ENCODE results near the gene ADGB. TPM values are rescaled to one million over a fixed set of nuclear protein-coding genes. Genes with fewer than 3 reads are reported as not detected.

ADGB gene
- polyA plus RNA-seq, 2 of the 4 experiments (the other 2 are of a cell fraction) = not detected

DNA sequence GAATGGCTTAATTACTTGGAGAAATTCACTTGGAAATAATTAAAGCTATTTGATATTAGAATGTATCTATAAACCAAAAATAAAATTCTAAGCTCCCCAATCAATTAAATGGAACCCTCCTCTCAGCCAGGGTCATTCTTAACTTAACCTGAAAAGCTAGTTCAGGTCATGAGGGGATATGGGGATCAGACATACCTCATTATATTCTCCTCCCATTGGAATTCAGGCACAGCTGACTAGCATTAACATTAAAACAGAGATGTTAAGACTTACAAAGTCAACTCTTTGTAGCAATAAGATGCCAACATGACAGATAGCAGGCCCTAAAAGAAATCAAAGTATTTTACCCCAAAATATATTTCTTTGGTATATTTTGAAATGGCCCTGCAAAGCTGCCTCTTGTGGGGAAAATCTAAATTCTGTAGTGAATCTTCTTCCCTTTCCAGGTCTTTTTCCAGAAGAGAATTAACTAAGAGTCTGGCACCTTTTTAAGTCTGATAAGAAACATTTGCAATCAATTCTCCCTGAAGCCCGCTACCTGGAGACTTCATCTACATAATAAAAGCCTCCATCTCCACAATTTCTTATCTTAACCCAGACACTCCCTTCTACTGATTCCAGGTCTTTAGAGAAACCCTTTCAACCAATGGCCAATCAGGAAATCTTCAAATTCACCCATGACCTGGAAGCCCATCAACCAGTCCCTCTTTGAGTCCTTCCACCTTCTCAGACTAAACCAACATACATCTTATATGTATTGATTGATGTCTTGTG is 231.2 kb downstream of the ADGB start:
- Histone ChIP-seq H3K4me2 (no peak overlapping the region), H3K9me3 (no peaks in the 10 kb centered on the region), H3K4me1 (no peaks in the 10 kb centered on the region), H3K27ac (no peak overlapping the region), H3K4me3 (no peak overlapping the region)
- POLR2A ChIA-PET = no interaction called here
- 80% methylated on average over 1 of the region's 1 CpG for WGBS (ENCODE audit: missing lambda C conversion rate)
- ATAC-seq (no peak), FAIRE-seq (no peak), DNase-seq (ENCODE audit: low read depth in 1 of 2, low spot score in 1 of 2) (no peak)
- CTCF ChIA-PET = no interaction called here
- TF ChIP-seq, protein P1, sequence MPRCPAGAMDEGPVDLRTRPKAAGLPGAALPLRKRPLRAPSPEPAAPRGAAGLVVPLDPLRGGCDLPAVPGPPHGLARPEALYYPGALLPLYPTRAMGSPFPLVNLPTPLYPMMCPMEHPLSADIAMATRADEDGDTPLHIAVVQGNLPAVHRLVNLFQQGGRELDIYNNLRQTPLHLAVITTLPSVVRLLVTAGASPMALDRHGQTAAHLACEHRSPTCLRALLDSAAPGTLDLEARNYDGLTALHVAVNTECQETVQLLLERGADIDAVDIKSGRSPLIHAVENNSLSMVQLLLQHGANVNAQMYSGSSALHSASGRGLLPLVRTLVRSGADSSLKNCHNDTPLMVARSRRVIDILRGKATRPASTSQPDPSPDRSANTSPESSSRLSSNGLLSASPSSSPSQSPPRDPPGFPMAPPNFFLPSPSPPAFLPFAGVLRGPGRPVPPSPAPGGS (IDR thresholded peaks at IDR 0.05) = no peak
- TF ChIP-seq GATA3 (IDR thresholded peaks at IDR 0.05; ENCODE audit: borderline replicate concordance) (no peak), FOXS1 (CRISPR knock-in tag; IDR thresholded peaks at IDR 0.05) (no peak), MYC (IDR thresholded peaks at IDR 0.05; ENCODE audit: borderline replicate concordance, low read length) (no peak), EP300 (IDR thresholded peaks at IDR 0.05) (no peak), SMC3 (IDR thresholded peaks at IDR 0.05) (no peak), ZFP36 (IDR thresholded peaks at IDR 0.05; ENCODE audit: borderline replicate concordance, partially characterized antibody) (no peak)
- TF ChIP-seq, protein P2, sequence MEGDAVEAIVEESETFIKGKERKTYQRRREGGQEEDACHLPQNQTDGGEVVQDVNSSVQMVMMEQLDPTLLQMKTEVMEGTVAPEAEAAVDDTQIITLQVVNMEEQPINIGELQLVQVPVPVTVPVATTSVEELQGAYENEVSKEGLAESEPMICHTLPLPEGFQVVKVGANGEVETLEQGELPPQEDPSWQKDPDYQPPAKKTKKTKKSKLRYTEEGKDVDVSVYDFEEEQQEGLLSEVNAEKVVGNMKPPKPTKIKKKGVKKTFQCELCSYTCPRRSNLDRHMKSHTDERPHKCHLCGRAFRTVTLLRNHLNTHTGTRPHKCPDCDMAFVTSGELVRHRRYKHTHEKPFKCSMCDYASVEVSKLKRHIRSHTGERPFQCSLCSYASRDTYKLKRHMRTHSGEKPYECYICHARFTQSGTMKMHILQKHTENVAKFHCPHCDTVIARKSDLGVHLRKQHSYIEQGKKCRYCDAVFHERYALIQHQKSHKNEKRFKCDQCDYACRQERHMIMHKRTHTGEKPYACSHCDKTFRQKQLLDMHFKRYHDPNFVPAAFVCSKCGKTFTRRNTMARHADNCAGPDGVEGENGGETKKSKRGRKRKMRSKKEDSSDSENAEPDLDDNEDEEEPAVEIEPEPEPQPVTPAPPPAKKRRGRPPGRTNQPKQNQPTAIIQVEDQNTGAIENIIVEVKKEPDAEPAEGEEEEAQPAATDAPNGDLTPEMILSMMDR (IDR thresholded peaks at IDR 0.05) = no peak
- TF ChIP-seq, protein P3, sequence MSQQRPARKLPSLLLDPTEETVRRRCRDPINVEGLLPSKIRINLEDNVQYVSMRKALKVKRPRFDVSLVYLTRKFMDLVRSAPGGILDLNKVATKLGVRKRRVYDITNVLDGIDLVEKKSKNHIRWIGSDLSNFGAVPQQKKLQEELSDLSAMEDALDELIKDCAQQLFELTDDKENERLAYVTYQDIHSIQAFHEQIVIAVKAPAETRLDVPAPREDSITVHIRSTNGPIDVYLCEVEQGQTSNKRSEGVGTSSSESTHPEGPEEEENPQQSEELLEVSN (IDR thresholded peaks at IDR 0.05; ENCODE audit: borderline replicate concordance, low read depth) = no peak
- TF ChIP-seq, protein P4, sequence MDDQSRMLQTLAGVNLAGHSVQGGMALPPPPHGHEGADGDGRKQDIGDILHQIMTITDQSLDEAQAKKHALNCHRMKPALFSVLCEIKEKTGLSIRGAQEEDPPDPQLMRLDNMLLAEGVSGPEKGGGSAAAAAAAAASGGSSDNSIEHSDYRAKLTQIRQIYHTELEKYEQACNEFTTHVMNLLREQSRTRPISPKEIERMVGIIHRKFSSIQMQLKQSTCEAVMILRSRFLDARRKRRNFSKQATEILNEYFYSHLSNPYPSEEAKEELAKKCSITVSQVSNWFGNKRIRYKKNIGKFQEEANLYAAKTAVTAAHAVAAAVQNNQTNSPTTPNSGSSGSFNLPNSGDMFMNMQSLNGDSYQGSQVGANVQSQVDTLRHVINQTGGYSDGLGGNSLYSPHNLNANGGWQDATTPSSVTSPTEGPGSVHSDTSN (IDR thresholded peaks at IDR 0.05) = no peak

DNA sequence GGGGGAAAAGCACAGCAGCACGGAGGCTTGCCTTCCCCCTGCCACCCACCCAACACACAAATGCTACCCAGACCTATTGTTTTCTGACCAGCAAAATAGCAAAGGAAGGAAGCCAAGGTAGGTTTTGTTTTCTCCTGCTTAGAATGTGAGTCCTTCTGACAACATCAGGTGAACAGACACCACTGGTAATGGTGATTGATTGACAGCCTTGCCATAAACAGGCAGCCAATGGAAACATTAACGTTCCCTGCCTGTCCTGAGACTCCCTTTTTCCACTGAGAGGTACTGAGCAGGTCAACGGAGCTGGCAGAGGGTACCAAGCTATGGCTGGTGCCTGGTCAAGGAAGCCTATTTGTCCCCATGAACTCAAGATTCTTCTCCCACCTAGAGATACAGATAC is 234.4 kb downstream of the ADGB start:
- no peak for FAIRE-seq
- Histone ChIP-seq H3K9me3 (no peaks in the 10 kb centered on the region), H3K4me2 (no peak overlapping the region), H3K4me3 (no peak overlapping the region), H3K4me1 (no peaks in the 10 kb centered on the region), H3K27ac (no peak overlapping the region)
- TF ChIP-seq, protein P5, sequence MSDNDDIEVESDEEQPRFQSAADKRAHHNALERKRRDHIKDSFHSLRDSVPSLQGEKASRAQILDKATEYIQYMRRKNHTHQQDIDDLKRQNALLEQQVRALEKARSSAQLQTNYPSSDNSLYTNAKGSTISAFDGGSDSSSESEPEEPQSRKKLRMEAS (IDR thresholded peaks at IDR 0.05) = no peak
- TF ChIP-seq, protein P1 (IDR thresholded peaks at IDR 0.05) = no peak
- TF ChIP-seq RCOR1 (IDR thresholded peaks at IDR 0.05; ENCODE audit: low read depth, low read length) (no peak), CHD4 (IDR thresholded peaks at IDR 0.05; ENCODE audit: borderline replicate concordance) (no peak), NPAS2 (CRISPR knock-in tag; IDR thresholded peaks at IDR 0.05; ENCODE audit: borderline replicate concordance) (no peak), JUN (IDR thresholded peaks at IDR 0.05) (no peak), CEBPB (IDR thresholded peaks at IDR 0.05) (no peak), KDM5A (IDR thresholded peaks at IDR 0.05) (no peak), JUNB (IDR thresholded peaks at IDR 0.05) (no peak), ZC3H11A (IDR thresholded peaks at IDR 0.05) (no peak), PHF8 (IDR thresholded peaks at IDR 0.05; ENCODE audit: borderline replicate concordance, low read depth) (no peak), HOXB5 (CRISPR knock-in tag; IDR thresholded peaks at IDR 0.05) (no peak)
- TF ChIP-seq, protein P6, sequence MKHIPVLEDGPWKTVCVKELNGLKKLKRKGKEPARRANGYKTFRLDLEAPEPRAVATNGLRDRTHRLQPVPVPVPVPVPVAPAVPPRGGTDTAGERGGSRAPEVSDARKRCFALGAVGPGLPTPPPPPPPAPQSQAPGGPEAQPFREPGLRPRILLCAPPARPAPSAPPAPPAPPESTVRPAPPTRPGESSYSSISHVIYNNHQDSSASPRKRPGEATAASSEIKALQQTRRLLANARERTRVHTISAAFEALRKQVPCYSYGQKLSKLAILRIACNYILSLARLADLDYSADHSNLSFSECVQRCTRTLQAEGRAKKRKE (CRISPR knock-in tag; IDR thresholded peaks at IDR 0.05; ENCODE audit: low read depth) = no peak
- TF ChIP-seq, protein P7, sequence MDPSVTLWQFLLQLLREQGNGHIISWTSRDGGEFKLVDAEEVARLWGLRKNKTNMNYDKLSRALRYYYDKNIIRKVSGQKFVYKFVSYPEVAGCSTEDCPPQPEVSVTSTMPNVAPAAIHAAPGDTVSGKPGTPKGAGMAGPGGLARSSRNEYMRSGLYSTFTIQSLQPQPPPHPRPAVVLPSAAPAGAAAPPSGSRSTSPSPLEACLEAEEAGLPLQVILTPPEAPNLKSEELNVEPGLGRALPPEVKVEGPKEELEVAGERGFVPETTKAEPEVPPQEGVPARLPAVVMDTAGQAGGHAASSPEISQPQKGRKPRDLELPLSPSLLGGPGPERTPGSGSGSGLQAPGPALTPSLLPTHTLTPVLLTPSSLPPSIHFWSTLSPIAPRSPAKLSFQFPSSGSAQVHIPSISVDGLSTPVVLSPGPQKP (IDR thresholded peaks at IDR 0.05; ENCODE audit: low read depth, low read length) = no peak
- TF ChIP-seq, protein P2 (IDR thresholded peaks at IDR 0.05) = no peak
- ChIA-PET POLR2A (no interaction called here), CTCF (no interaction called here)
- no peak for DNase-seq (ENCODE audit: low read depth in 1 of 2, low spot score in 1 of 2)
- ATAC-seq = no peak
- 2% methylated on average over 3 of the region's 3 CpGs for WGBS (ENCODE audit: missing lambda C conversion rate)

Measured in A549 (cell line).